ENCODE measurements around the gene ANKRD28.

GRCh38 chr3:15683253-15683652, 114.5 kb downstream of the ANKRD28 start:
- no peak for TF ChIP-seq CTCF (conservative IDR thresholded peaks at IDR 0.05; ENCODE audit: low read length)
- TF ChIP-seq EZH2phosphoT487 (IDR thresholded peaks at IDR 0.05; ENCODE audit: borderline replicate concordance, low read depth, low read length), result no peak
